Mesenchymal stem cell (in vitro differentiated cells and primary cell): ENCODE data around the gene USP3.
"Not testable (repeated sequence)": the region's sequence is repeated elsewhere in the genome, so short reads cannot be mapped to it uniquely, and the experiment has no call there.

Source experiments
- DNase-seq: peaks from one replicate; pipeline ENCODE4 v3.0.0-alpha.2; 2013
- H2AFZ ChIP-seq: one replicate; pipeline ENCODE4 v1.6.1; 2013; ENCODE audit warnings: low read depth, mild to moderate bottlenecking, control low read depth, inconsistent platforms, low read length, moderate library complexity
- H2AK5ac ChIP-seq: 2 replicates; pipeline ENCODE4 v1.6.1; 2013; ENCODE audit warnings: low read length, moderate library complexity, mild to moderate bottlenecking, inconsistent platforms; ENCODE audit not compliant: severe bottlenecking
- H2BK120ac ChIP-seq: one replicate; pipeline ENCODE4 v1.6.1; 2013; ENCODE audit warnings: low read depth, mild to moderate bottlenecking, inconsistent platforms, low read length, moderate library complexity
- H2BK12ac ChIP-seq, 2 experiments: one replicate each; pipeline ENCODE4 v1.6.1; 2013; ENCODE audit warnings: inconsistent platforms in 2 of 2, low read length in 2 of 2, mild to moderate bottlenecking in 2 of 2, moderate library complexity in 2 of 2, control low read depth in 1 of 2
- H2BK15ac ChIP-seq: one replicate; pipeline ENCODE4 v1.6.1; 2013; ENCODE audit warnings: mild to moderate bottlenecking, low read depth, inconsistent platforms; ENCODE audit not compliant: poor library complexity, severe bottlenecking
- H2BK5ac ChIP-seq: 2 replicates; pipeline ENCODE4 v1.6.1; 2013; ENCODE audit warnings: low read depth, mild to moderate bottlenecking, low read length, control low read depth, inconsistent platforms; ENCODE audit not compliant: poor library complexity, severe bottlenecking
- H3K14ac ChIP-seq, 2 experiments: one replicate each; pipeline ENCODE4 v1.6.1; 2013; ENCODE audit warnings: inconsistent platforms in 2 of 2, low read length in 2 of 2, control low read depth in 1 of 2, mild to moderate bottlenecking in 1 of 2, moderate library complexity in 1 of 2
- H3K18ac ChIP-seq, 2 experiments: one replicate each; pipeline ENCODE4 v1.6.1; 2013; ENCODE audit warnings: inconsistent platforms in 2 of 2, low read length in 2 of 2, control low read depth in 1 of 2, low read depth in 1 of 2, mild to moderate bottlenecking in 1 of 2
- H3K23ac ChIP-seq, 2 experiments: one replicate each; pipeline ENCODE4 v1.6.1; 2013; ENCODE audit warnings: inconsistent platforms in 2 of 2, low read length in 2 of 2, mild to moderate bottlenecking in 2 of 2, moderate library complexity in 2 of 2, control low read depth in 1 of 2
- H3K27ac ChIP-seq: 2 replicates; pipeline ENCODE4 v1.5.1; 2013; ENCODE audit warnings: mild to moderate bottlenecking, moderate library complexity, low read length, control low read depth, inconsistent platforms; ENCODE audit not compliant: poor library complexity, severe bottlenecking
- H3K27me3 ChIP-seq, 2 experiments: 2 replicates each; pipeline versions ENCODE4 v1.6.1 to v1.7.0; 2013; ENCODE audit warnings: low read length in 2 of 2, mild to moderate bottlenecking in 2 of 2, moderate library complexity in 2 of 2, control low read depth in 1 of 2, inconsistent platforms in 1 of 2; ENCODE audit not compliant: control insufficient read depth in 1 of 2, insufficient read depth in 1 of 2
- H3K36me3 ChIP-seq, 2 experiments: 2 replicates each; pipeline versions ENCODE4 v1.6.1 to v1.7.0; 2013; ENCODE audit warnings: low read length in 2 of 2, control low read depth in 1 of 2, inconsistent platforms in 1 of 2, low read depth in 1 of 2, mild to moderate bottlenecking in 1 of 2; ENCODE audit not compliant: insufficient read depth in 2 of 2, control insufficient read depth in 1 of 2
- H3K4ac ChIP-seq, 2 experiments: one replicate each; pipeline ENCODE4 v1.6.1; 2013; ENCODE audit warnings: inconsistent platforms in 2 of 2, low read length in 2 of 2, mild to moderate bottlenecking in 2 of 2, moderate library complexity in 2 of 2, control low read depth in 1 of 2, low read depth in 1 of 2
- H3K4me1 ChIP-seq: 2 replicates; pipeline ENCODE4 v1.6.1; 2013; ENCODE audit warnings: low read depth, low read length, control low read depth; ENCODE audit not compliant: control insufficient read depth, insufficient read depth
- H3K4me2 ChIP-seq: 2 replicates; pipeline ENCODE4 v1.6.1; 2013; ENCODE audit warnings: low read length, mild to moderate bottlenecking, inconsistent platforms; ENCODE audit not compliant: poor library complexity, severe bottlenecking
- H3K4me3 ChIP-seq, 2 experiments: 2 replicates each; pipeline versions ENCODE4 v1.5.1 to v1.7.0; 2013; ENCODE audit warnings: low read length in 2 of 2, mild to moderate bottlenecking in 2 of 2, control low read depth in 1 of 2, low read depth in 1 of 2; ENCODE audit not compliant: insufficient read depth in 1 of 2
- H3K79me1 ChIP-seq: replicated peaks from 2 replicates; pipeline ENCODE4 v1.6.1; 2013; ENCODE audit warnings: mild to moderate bottlenecking, control low read depth, low read length, inconsistent platforms; ENCODE audit not compliant: poor library complexity, severe bottlenecking
- H3K9ac ChIP-seq: 2 replicates; pipeline ENCODE4 v1.7.0; 2013; ENCODE audit warnings: mild to moderate bottlenecking, low read length, moderate library complexity
- H3K9me3 ChIP-seq: 2 replicates; pipeline ENCODE4 v1.7.0; 2013; ENCODE audit warnings: mild to moderate bottlenecking, low read length; ENCODE audit not compliant: control insufficient read depth
- H4K8ac ChIP-seq: one replicate; pipeline ENCODE4 v1.6.1; 2013; ENCODE audit warnings: inconsistent platforms, mild to moderate bottlenecking, low read length, moderate library complexity
- H4K91ac ChIP-seq: one replicate; pipeline ENCODE4 v1.6.1; 2013; ENCODE audit warnings: mild to moderate bottlenecking, low read length, inconsistent platforms
- WGBS: methylation state at CpG from one replicate; pipeline ENCODE4 v1.1.7; 2013; ENCODE audit warnings: mixed read lengths; 5-methylcytosine and 5-hydroxymethylcytosine counted together

USP3 gene

DNA sequence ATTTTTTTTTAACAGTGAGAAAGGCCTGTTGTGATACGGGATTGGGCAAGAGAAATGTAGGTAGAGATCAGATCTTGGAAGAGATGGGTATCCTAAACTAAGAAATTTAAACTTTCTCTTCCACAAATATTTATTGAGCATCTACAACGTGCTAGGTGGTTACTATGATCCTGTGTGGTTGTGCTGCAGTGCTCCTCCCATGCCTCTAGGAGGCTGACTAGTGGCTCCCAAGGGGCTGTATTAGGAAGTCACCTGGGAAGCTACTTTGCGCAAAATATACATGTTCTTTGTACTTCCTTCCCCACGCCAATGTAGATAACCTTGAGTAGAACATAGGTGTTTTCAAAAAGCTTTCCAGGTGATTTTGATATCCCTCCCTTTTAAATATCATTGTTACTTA, 27.2 kb downstream of the USP3 start:
- no peak overlapping the region for H3K23ac ChIP-seq
- no peak overlapping the region for H3K4me3 ChIP-seq
- H2BK5ac ChIP-seq: no peak overlapping the region
- no peak overlapping the region for H3K4ac ChIP-seq
- H3K9ac ChIP-seq: no peak overlapping the region
- H2BK120ac ChIP-seq: no peak overlapping the region
- peaks cover 13% of the 10 kb centered on the region for H3K79me1 ChIP-seq
- DNase-seq: no peak
- 90% methylated on average over 1 of the region's 4 CpGs for WGBS
- H3K27me3 ChIP-seq: no peaks in the 10 kb centered on the region
- H2BK15ac ChIP-seq: no peak overlapping the region
- H4K8ac ChIP-seq: no peak overlapping the region
- H3K27ac ChIP-seq: no peak overlapping the region
- no peak overlapping the region for H2AK5ac ChIP-seq
- H2AFZ ChIP-seq: no peak overlapping the region
- H2BK12ac ChIP-seq: no peak overlapping the region
- no peak overlapping the region for H3K14ac ChIP-seq
- H3K9me3 ChIP-seq: no peaks in the 10 kb centered on the region
- H3K36me3 ChIP-seq: no peaks in the 10 kb centered on the region
- no peak overlapping the region for H4K91ac ChIP-seq
- H3K18ac ChIP-seq: no peak overlapping the region
- H3K4me2 ChIP-seq: no peak overlapping the region
- peaks cover 4% of the 10 kb centered on the region for H3K4me1 ChIP-seq

DNA sequence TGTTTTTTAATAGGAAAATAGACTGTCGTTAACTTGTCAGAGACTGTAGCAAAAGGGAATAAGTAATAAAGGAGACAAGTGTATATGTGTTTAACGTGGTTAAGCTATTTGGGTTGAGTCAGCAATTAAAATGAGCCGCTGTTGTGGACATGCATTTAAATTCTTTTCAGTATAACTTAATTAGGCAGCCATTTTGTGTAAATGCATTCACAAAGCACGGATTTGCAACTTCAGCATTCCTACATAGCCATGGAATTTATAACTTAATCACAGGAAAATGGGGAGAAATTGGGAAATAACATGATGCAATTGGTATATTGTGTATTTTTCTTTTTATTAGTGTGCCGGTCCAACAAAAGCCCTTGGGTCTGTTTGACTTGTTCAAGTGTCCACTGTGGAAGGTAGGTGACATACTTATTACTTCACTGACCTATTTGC, 27.9 kb downstream of the USP3 start:
- Histone ChIP-seq H3K4me1 (peaks cover 4% of the 10 kb centered on the region), H3K36me3 (peaks cover 0 to 5% of the 10 kb centered on the region in 2 experiments), H2AFZ (no peak overlapping the region), H3K27ac (no peak overlapping the region), H2AK5ac (no peak overlapping the region), H2BK12ac (no peak overlapping the region), H3K4me3 (peak overlapping the region in 1 of 2 experiments; percentile 9), H3K14ac (no peak overlapping the region), H2BK15ac (no peak overlapping the region), H3K23ac (no peak overlapping the region), H3K79me1 (peaks cover 15% of the 10 kb centered on the region), H2BK120ac (no peak overlapping the region), H3K27me3 (no peaks in the 10 kb centered on the region), H3K4me2 (no peak overlapping the region), H4K91ac (no peak overlapping the region), H3K4ac (no peak overlapping the region), H4K8ac (no peak overlapping the region), H3K9ac (peak overlapping the region; percentile 20), H3K18ac (no peak overlapping the region), H3K9me3 (no peaks in the 10 kb centered on the region), H2BK5ac (no peak overlapping the region)
- 100% methylated on average over 4 of the region's 5 CpGs for WGBS
- DNase-seq: no peak

DNA sequence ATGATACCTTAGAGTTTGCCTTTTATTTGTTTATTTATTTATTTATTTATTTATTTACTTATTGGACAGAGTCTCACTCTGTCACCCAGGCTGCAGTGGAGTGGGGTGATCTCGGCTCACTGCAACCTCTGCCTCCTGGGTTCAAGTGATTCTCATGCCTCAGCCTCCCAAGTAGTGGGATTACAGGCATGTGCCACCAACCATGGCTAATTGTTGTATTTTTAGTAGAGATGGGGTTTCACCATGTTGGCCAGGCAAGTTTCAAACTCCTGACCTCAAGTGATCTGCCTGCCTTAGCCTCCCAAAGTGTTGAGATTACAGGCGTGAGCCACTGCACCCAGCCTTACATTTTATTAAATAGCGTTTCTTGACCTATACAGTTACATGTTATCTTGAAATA, 30.5 kb downstream of the USP3 start:
- H2AFZ ChIP-seq, H3K9ac ChIP-seq, H3K18ac ChIP-seq, H3K4me2 ChIP-seq, H3K4ac ChIP-seq, H3K14ac ChIP-seq, H3K23ac ChIP-seq, H3K9me3 ChIP-seq, H2BK5ac ChIP-seq, DNase-seq, H3K4me3 ChIP-seq, H2AK5ac ChIP-seq, H3K4me1 ChIP-seq, H2BK15ac ChIP-seq, H3K27me3 ChIP-seq, H4K8ac ChIP-seq, H4K91ac ChIP-seq, H2BK12ac ChIP-seq, H2BK120ac ChIP-seq, H3K27ac ChIP-seq: not testable (repeated sequence)
- WGBS: 100% methylated on average over 2 of the region's 3 CpGs
- peaks cover 18% of the 10 kb centered on the region for H3K79me1 ChIP-seq
- H3K36me3 ChIP-seq: peaks cover 0 to 25% of the 10 kb centered on the region in 2 experiments

DNA sequence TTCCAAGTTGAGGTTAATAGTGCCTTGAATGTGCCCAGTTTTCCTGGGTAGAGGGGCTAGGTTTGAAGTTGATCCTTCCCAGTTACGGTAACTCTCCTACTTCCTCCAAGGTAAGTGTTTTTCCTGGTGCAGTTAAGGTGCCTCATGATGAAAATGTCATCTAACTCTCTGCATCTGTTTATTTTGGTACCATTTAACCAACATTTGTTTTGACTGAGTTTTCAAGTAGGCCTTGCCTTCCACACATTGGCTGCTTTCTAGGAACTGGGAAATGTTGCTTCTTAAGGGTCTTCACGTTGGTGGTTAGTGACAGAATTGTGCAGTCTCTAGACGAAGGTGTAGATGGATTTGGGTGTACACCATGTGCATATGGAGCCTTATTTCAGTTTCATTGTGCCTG, 31.3 kb downstream of the USP3 start:
- Histone ChIP-seq H3K4ac (no peak overlapping the region), H3K27ac (no peak overlapping the region), H4K91ac (no peak overlapping the region), H3K36me3 (peaks cover 0 to 33% of the 10 kb centered on the region in 2 experiments), H3K14ac (no peak overlapping the region), H4K8ac (no peak overlapping the region), H2BK120ac (no peak overlapping the region), H2AFZ (no peak overlapping the region), H3K4me3 (no peak overlapping the region), H2BK12ac (no peak overlapping the region), H3K9ac (no peak overlapping the region), H3K18ac (no peak overlapping the region), H3K23ac (no peak overlapping the region), H2BK15ac (no peak overlapping the region), H3K79me1 (peaks cover 22% of the 10 kb centered on the region), H2BK5ac (no peak overlapping the region), H2AK5ac (no peak overlapping the region), H3K4me1 (peaks cover 1% of the 10 kb centered on the region), H3K4me2 (no peak overlapping the region), H3K9me3 (no peaks in the 10 kb centered on the region), H3K27me3 (no peaks in the 10 kb centered on the region)
- no peak for DNase-seq
- WGBS: 65% methylated on average over 2 of the region's 3 CpGs
